Mucosa of rectum (tissue), 2 donors: ENCODE measurements around the gene FNDC8.
"Not testable (repeated sequence)": the region's sequence is repeated elsewhere in the genome, so short reads cannot be mapped to it uniquely, and the experiment has no call there.

Experiments used
- H3K27ac ChIP-seq, 2 donors: one replicate each; pipeline ENCODE4 v1.7.0; 2013; ENCODE audit warnings: inconsistent platforms in 2 of 2, low read depth in 2 of 2, low read length in 2 of 2
- H3K27me3 ChIP-seq, 2 donors: one replicate each; pipeline ENCODE4 v1.7.0; 2013; ENCODE audit warnings: low read length in 2 of 2; ENCODE audit not compliant: control insufficient read depth in 2 of 2, insufficient read depth in 2 of 2
- H3K36me3 ChIP-seq, 2 donors: one replicate each; pipeline ENCODE4 v1.7.0; 2013; ENCODE audit warnings: low read length in 2 of 2; ENCODE audit not compliant: control insufficient read depth in 2 of 2, insufficient read depth in 2 of 2
- H3K4me1 ChIP-seq, 2 donors: one replicate each; pipeline ENCODE4 v1.7.0; 2013; ENCODE audit warnings: low read length in 2 of 2, mild to moderate bottlenecking in 1 of 2; ENCODE audit not compliant: control insufficient read depth in 2 of 2, insufficient read depth in 2 of 2
- H3K4me3 ChIP-seq, 2 donors: one replicate each; pipeline ENCODE4 v1.7.0; 2013; ENCODE audit warnings: low read length in 2 of 2
- H3K9ac ChIP-seq, 2 donors: one replicate each; pipeline ENCODE4 v1.7.0; 2013; ENCODE audit warnings: low read length in 2 of 2, low read depth in 1 of 2, mild to moderate bottlenecking in 1 of 2
- H3K9me3 ChIP-seq, 2 donors: one replicate each; pipeline ENCODE4 v1.7.0; 2013; ENCODE audit warnings: low read length in 2 of 2; ENCODE audit not compliant: control insufficient read depth in 2 of 2
- donor health status: healthy.
- donor health status: Normal muscosa, but diverticular disease.

FNDC8 gene

DNA sequence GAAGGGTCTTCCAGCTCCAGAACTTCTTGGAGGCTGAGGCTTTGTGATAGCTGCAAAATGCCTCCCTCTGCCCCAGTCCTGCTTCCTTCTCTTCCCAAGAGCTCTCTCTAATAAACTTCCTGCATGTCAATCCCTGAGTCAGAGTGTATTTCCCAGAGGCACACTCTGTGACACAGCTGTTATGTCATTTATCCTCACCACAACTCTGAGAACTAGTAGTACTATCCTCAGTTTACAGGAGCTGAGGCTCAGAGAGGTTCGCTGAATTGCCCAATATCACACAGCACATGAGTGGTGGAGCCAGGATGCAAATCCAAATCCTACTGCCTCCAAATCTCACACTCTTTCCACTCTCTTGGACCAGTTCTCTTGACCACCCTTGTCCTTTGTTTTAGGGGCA, 46.3 kb downstream of the FNDC8 start:
- peaks cover 0 to 2% of the 10 kb centered on the region in 2 donors for H3K27me3 ChIP-seq
- H3K9me3 ChIP-seq, result no peaks in the 10 kb centered on the region
- H3K4me1 ChIP-seq, result no peaks in the 10 kb centered on the region
- no peak overlapping the region for H3K9ac ChIP-seq
- no peak overlapping the region for H3K4me3 ChIP-seq
- no peak overlapping the region for H3K27ac ChIP-seq
- no peaks in the 10 kb centered on the region for H3K36me3 ChIP-seq

DNA sequence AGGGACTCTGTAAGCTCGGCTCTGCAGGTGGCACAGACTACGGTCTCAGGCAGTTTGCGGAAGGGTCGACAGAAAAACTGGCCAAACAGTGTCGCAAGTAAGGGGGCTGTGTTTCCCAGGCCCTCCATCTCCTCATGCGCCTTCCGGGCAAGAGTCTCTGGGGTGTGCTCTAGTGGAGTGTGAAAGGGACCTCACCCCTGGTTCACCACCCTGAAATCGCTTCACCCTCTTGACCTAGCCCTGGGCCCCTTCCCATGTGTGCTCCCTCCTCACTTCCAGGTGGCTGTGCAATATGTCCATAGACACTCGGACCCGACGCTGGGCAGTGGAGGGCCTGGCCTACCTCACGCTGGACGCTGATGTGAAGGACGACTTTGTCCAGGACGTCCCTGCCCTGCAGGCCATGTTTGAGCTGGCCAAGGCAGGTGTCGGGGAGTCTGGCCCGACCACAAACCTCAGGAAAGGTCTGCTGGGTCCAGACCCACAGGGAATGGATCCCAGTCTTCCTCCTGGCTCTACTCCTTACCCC, 48.5 kb downstream of the FNDC8 start:
- Histone ChIP-seq H3K4me1 (no peaks in the 10 kb centered on the region), H3K4me3 (no peak overlapping the region), H3K27ac (no peak overlapping the region), H3K9me3 (no peaks in the 10 kb centered on the region), H3K36me3 (no peaks in the 10 kb centered on the region), H3K27me3 (no peaks in the 10 kb centered on the region), H3K9ac (no peak overlapping the region)

DNA sequence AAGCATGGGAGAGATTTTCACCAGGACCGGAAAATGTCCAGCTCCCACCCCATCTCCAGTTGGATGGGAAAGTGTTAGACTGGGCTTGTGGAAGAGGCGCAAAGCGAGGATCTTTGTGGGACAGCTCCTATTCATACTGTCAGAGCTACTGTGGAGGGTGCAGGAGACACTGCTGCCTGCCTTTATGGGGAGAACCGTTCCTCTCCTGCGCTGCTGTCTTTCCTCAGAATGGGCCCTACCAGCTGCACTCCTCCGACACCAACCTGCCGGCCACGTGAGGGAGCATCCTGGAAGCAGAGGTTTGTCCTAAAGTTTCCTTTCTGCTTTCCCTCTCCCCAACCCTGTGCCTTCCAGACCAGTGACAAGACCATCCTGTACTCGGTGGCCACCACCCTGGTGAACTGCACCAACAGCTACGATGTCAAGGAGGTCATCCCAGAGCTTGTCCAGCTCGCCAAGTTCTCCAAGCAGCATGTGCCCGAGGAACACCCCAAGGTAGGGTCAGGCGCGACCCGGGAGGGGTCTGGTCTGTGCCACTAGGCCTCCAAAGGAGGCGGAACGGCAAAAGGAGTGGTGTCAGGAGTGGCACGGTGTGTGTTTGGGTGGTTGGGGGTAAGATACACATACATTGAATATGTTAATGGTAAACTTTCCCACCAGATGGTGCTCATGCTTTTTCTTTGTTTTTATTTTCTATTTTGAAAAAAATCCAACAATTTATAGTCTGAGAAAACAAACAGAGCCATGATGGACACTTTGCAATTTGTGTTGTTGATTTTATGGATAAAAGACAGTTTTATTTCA, 49.8 kb downstream of the FNDC8 start:
- H3K27me3 ChIP-seq, result no peaks in the 10 kb centered on the region
- H3K27ac ChIP-seq, result no peak overlapping the region
- H3K9ac ChIP-seq, result no peak overlapping the region
- H3K9me3 ChIP-seq, result no peaks in the 10 kb centered on the region
- H3K36me3 ChIP-seq, result no peaks in the 10 kb centered on the region
- no peaks in the 10 kb centered on the region for H3K4me1 ChIP-seq
- H3K4me3 ChIP-seq, result no peak overlapping the region

DNA sequence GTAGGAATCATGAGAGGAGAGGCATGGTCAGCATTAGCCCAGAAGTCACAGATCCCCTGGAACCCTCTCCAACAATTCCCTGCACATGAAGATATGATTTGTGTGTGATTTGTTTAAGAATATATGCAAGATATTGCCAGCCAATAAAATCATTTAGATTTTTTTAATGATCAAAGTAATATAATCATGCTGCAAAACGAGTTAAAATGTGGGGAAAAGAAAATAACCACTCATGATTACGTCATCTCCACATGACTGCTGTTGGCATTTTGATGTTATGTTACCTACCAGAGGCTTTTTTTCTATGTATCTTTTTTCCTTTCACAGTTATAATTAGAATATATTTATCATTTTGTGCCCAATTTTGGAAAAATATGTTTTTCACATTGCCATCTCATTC, 50.4 kb downstream of the FNDC8 start:
- H3K27me3 ChIP-seq, result no peaks in the 10 kb centered on the region
- H3K9me3 ChIP-seq, result no peaks in the 10 kb centered on the region
- H3K4me1 ChIP-seq, result no peaks in the 10 kb centered on the region
- no peak overlapping the region for H3K9ac ChIP-seq
- H3K27ac ChIP-seq, result no peak overlapping the region
- H3K4me3 ChIP-seq, result no peak overlapping the region
- H3K36me3 ChIP-seq, result no peaks in the 10 kb centered on the region

DNA sequence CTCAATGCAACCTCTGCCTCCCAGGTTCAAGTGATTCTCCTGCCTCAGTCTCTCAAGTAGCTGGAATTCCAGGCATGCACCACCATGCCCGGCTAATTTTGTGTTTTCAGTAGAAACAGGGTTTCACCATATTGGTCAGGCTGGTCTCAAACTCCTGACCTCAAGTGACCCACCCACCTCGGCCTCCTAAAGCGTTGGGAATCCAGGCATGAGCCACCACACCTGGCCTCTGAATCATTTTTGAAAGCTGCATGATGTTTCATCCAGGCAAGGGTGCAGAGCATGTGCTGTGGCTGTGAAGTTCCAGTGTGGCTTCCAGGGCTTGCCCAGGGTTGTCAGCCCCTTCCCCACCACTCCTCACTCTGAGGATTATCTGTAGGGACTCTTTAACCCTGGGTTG, 50.9 kb downstream of the FNDC8 start:
- H3K4me1 ChIP-seq, H3K9ac ChIP-seq, H3K27ac ChIP-seq, H3K4me3 ChIP-seq, H3K9me3 ChIP-seq, H3K27me3 ChIP-seq, H3K36me3 ChIP-seq: not testable (repeated sequence)

DNA sequence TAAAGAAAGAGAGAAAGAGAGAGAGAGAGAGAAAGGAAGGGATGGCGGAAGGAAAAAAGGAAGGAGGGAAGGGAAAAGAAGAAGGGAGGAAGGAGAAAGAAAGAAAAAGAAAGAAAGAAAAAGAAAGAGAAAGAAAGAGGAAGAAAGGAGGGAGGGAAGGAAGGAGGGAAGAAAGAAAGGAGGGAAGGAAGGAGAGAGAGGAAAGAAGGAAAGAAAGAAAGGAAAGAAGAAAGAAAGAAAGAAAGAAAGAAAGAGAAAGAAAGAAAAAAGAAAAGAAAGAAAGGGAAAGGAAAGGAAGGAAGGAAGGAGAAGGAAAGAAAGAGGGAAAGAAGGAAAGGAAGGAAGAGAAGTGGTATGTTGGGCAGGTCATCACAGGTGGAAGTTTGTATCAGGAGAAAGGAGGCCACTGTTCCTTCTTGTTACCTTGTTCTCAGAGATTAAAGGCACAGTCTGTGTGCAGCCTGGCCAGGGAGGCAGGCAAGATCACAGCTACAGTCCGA, 53.5 kb downstream of the FNDC8 start:
- Histone ChIP-seq H3K27me3 (no peaks in the 10 kb centered on the region), H3K36me3 (no peaks in the 10 kb centered on the region), H3K9me3 (no peaks in the 10 kb centered on the region), H3K4me1 (no peaks in the 10 kb centered on the region), H3K27ac (no peak overlapping the region), H3K9ac (no peak overlapping the region), H3K4me3 (no peak overlapping the region)

DNA sequence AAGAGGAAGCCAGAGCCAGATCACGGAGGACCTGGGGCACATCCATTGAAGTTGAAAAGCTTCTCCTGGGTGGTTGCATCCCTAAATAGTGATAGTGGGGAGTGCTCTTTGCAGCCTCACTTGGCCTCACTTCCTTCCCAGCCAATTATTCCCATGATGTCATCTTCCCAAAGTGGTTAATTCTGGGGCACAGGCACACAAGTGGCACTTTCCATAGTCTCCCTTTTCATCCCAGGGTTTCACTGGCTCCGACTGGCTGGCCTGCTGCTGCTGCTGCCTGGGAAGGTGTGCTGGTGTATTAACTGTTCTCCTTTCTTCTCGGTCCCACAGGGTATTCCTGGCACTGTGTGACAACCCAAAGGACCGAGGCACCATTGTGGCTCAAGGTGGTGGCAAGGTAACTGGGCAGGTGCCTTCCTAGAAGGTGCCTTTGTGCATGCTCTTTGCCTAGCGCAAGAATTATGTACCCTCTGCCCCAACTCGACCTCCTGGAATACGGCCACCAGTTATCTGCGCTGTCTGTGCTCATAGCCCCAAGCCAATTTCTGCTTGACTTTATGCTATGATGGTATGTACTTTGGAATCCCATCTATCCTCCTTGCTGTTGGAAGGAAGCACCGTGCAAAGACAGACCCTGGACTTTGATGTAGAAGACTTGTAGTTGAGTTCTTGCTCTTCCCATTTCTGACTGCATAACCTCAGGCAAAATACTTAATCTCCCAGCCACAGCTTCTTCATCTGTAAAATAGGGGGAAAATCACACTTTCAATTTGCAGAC, 54.4 kb downstream of the FNDC8 start:
- Histone ChIP-seq H3K27me3 (no peaks in the 10 kb centered on the region), H3K9ac (no peak overlapping the region), H3K4me1 (no peaks in the 10 kb centered on the region), H3K9me3 (no peaks in the 10 kb centered on the region), H3K4me3 (no peak overlapping the region), H3K27ac (no peak overlapping the region), H3K36me3 (no peaks in the 10 kb centered on the region)

DNA sequence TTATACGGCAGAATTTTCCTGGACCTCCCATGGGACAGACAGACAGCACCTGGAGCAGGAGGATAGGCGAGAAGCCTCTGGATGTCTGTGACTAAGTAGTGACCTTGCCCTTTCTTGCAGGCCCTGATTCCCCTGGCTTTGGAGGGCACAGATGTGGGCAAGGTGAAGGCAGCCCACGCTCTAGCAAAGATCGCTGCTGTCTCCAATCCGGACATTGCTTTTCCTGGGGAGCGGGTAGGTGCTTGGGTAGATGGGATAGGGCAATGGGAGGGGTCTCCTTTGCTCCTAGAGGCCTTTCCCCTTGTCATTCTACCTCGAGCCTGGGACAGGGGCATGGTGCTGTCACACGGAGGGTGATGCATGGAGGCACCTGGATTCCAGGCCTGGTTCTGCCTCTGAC, 55.5 kb downstream of the FNDC8 start:
- Histone ChIP-seq H3K36me3 (no peaks in the 10 kb centered on the region), H3K9ac (no peak overlapping the region), H3K4me1 (no peaks in the 10 kb centered on the region), H3K27me3 (no peaks in the 10 kb centered on the region), H3K4me3 (no peak overlapping the region), H3K9me3 (no peaks in the 10 kb centered on the region), H3K27ac (no peak overlapping the region)

DNA sequence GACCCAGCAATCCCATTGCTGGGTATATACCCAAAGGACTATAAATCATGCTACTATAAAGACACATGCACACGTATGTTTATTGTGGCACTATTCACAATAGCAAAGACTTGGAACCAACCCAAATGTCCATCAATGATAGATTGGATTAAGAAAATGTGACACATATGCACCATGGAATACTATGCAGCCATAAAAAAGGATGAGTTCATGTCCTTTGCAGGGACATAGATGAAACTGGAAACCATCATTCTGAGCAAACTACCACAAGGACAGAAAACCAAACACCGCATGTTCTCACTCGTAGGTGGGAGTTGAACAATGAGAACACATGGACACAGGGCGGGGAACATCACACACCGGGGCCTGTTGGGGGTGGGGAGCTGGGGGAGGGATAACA, 58.0 kb downstream of the FNDC8 start:
- H3K27ac ChIP-seq, H3K4me1 ChIP-seq, H3K9me3 ChIP-seq, H3K9ac ChIP-seq, H3K36me3 ChIP-seq, H3K27me3 ChIP-seq, H3K4me3 ChIP-seq: not testable (repeated sequence)
